Measurements from ENCODE around the gene ELANE.
A peak's percentile ranks its signal among the peaks of the same experiment; 100 is the strongest.

ELANE gene

GRCh38 chr19:866769-867300 lies 14.7 kb downstream of the ELANE start:
- H3K4me3 ChIP-seq (ENCODE audit: low read depth, low read length): no peak overlapping the region
- in situ Hi-C loops (cut with HindIII; ENCODE audit: low sequenced_read_pairs): no loop called here
- DNase-seq (ENCODE audit: low read depth): no peak
- TF ChIP-seq, protein P1, sequence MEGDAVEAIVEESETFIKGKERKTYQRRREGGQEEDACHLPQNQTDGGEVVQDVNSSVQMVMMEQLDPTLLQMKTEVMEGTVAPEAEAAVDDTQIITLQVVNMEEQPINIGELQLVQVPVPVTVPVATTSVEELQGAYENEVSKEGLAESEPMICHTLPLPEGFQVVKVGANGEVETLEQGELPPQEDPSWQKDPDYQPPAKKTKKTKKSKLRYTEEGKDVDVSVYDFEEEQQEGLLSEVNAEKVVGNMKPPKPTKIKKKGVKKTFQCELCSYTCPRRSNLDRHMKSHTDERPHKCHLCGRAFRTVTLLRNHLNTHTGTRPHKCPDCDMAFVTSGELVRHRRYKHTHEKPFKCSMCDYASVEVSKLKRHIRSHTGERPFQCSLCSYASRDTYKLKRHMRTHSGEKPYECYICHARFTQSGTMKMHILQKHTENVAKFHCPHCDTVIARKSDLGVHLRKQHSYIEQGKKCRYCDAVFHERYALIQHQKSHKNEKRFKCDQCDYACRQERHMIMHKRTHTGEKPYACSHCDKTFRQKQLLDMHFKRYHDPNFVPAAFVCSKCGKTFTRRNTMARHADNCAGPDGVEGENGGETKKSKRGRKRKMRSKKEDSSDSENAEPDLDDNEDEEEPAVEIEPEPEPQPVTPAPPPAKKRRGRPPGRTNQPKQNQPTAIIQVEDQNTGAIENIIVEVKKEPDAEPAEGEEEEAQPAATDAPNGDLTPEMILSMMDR (IDR thresholded peaks at IDR 0.05; ENCODE audit: low read depth, low read length, missing control alignments): no peak

DNA sequence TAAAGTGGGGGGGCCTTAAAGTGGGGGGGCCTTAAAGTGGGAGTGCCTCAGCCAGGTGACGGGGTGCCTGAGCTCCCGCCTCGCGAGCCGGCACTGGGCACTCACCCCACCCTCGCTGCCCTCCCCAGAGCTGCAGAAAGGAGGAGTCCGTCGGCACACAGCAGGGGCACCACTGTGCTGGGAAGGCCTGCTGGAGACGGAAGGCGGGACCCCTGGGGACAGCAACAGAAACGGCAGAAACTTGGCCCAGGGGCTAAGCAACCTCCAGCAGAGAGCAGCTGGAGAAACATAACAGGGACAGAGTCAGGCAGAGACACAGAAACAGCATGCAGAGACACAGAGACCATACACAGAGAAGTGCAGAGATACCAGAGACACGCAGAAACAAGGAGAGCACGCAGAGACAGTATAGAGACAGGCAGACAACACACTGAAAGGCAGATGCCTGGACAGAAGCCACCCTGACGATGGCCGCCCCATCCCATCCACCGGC lies 15.2 kb downstream of the ELANE start:
- TF ChIP-seq, protein P1 (IDR thresholded peaks at IDR 0.05; ENCODE audit: low read depth, low read length, missing control alignments): no peak
- in situ Hi-C loops (cut with HindIII; ENCODE audit: low sequenced_read_pairs): no loop called here
- no peak for DNase-seq (ENCODE audit: low read depth)
- no peak overlapping the region for H3K4me3 ChIP-seq (ENCODE audit: low read depth, low read length)

- DNase-seq (ENCODE audit: low read depth): no peak
- TF ChIP-seq, protein P1 (IDR thresholded peaks at IDR 0.05; ENCODE audit: low read depth, low read length, missing control alignments): no peak
- H3K4me3 ChIP-seq (ENCODE audit: low read depth, low read length): no peak overlapping the region
- in situ Hi-C loops (cut with HindIII; ENCODE audit: low sequenced_read_pairs): no loop called here
Observed at GRCh38 chr19:867855-868457, 15.9 kb downstream of the ELANE start.

DNA sequence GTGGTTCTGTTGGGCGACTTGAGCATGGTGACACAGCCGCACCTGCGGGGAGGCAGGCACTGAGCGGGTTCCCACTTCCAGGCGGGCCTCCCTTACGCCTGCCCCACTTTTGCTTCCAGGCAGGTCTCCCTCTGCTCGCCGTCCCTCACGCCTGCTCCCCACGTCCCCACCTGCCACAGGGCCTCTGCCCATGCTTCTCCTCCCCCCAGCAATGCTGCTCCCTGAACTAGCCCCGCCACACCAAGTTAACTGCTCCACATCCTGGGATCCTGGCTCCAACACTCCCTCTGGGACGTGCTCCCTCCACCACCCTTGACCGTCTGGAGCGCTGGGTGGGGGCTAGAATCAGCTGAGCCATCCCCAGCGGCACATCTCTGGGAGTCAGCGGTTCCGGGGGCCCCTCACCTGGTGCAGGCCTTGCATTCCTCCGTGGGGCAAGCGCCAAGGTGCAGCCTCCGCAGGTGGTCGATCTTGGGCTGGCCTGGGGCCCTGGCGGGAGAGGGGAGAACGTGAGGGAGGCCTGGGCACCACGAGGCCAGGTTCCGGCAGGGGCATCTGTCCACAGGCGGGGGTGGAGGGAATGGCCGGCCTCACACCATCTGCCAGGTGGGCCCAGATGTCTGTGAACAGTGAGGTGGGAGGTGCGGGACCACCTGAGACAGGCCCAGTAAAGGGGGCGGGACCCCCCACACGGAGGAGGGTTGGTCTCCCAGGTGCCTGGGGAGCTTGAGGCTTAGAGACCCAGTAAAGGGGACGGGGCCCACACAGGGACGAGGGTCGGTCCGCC lies 16.5 kb downstream of the ELANE start:
- DNase-seq (ENCODE audit: low read depth): no peak
- in situ Hi-C loops (cut with HindIII; ENCODE audit: low sequenced_read_pairs): no loop called here
- no peak overlapping the region for H3K4me3 ChIP-seq (ENCODE audit: low read depth, low read length)
- TF ChIP-seq, protein P1 (IDR thresholded peaks at IDR 0.05; ENCODE audit: low read depth, low read length, missing control alignments): no peak

DNA sequence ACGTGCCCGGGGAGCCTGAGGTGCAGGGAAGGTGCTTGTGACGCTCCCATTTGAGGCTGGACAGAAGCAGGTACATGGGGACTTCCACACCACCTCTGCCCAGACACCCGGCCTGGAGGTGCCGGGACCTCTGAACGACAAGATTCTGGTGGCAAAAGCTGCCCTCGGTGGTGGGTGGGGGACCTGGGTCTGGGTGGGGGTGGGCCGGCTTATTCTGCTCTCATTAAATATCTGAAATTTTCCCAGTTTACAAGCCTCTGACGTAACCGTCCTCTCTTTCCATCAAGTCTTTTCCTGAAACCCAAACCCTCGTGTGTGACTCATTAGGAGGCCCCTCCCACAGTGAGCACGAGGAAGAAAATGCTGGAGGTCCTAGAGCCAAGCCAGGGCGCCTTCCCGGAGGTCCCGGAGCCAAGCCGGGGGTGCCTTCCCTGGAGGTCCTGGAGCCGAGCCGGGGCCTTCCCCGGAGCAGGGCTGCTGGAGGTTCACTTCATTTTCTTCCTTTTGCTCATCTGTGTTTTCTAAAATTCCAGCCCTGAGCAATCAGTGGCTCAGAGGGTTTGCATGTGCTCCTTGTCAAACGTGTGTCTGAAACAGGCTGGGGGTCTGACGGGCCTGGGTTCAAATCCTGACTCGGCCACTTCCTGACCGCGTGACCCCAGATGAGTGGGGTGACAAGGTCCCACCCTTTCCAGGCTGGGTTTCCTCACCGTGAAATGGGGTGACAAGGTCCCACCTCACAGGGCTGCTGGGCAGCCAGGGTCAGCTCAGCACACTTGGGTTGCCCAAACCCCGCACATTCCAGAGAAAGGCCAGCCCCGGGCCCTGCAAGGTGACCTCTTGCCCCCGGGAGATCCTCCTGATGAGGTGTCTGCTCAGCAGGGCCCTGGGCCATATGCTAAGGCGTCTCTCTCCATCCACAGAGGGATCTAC lies 17.4 kb downstream of the ELANE start:
- TF ChIP-seq, protein P1 (IDR thresholded peaks at IDR 0.05; ENCODE audit: low read depth, low read length, missing control alignments): no peak
- H3K4me3 ChIP-seq (ENCODE audit: low read depth, low read length): no peak overlapping the region
- in situ Hi-C loops (cut with HindIII; ENCODE audit: low sequenced_read_pairs): no loop called here
- DNase-seq (ENCODE audit: low read depth): peak; percentile 91

DNA sequence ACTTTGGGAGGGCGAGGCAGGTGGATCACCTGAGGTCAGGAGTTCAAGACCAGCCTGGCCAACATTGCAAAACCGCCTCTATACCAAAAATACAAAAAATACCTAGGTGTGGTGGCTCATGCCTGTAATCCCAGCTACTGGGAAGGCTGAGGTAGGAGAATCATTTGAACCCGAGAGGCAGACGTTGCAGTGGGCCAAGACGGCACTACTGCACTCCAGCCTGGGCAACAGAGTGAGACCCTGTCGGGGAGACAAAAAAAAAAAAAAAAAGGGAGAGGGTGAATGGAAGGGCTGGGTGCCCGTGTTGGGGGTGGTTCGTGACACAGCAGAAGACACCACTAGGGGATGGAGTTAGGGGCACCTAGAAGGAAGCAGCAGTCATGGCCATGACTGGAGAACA lies 18.2 kb downstream of the ELANE start:
- no peak for DNase-seq (ENCODE audit: low read depth)
- in situ Hi-C loops (cut with HindIII; ENCODE audit: low sequenced_read_pairs): no loop called here
- TF ChIP-seq, protein P1 (IDR thresholded peaks at IDR 0.05; ENCODE audit: low read depth, low read length, missing control alignments): no peak
- H3K4me3 ChIP-seq (ENCODE audit: low read depth, low read length): no peak overlapping the region

All from astrocyte of the cerebellum (primary cell).